ENCODE results near the gene LRP8.

- TF ChIP-seq CTCF (IDR thresholded peaks at IDR 0.05), result no peak
- TF ChIP-seq POLR2A (IDR thresholded peaks at IDR 0.05), result no peak
Observed at GRCh38 chr1:53295295-53295694, 32.6 kb downstream of the LRP8 start.

Data from heart left ventricle (tissue), 13 donors.